HuH-7 (cell line): ENCODE results near the gene PKP2.

Experiments used
- DNase-seq: peaks from one replicate; pipeline ENCODE4 v3.0.0; 2011; ENCODE audit warnings: low spot score

The PKP2 gene

DNA sequence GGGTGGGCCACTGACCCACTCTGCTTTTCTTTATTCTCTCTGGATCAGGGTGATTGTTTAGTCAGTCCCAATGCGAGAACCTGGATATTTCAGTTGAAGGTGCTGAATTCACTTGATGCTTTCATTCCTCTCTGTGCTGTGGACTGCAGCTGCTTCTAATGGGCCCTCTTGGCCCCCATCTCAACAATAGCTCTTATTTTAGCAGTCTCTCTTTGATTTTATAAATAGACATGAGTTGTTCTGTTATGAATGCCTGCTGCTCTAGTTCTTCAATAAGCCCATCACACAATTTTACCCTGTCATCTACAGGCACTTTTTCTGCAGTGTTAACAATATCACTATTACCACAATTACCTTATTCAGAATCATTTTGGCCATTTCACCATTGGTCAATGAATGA, 86.7 kb downstream of the PKP2 start:
- DNase-seq: no peak

DNA sequence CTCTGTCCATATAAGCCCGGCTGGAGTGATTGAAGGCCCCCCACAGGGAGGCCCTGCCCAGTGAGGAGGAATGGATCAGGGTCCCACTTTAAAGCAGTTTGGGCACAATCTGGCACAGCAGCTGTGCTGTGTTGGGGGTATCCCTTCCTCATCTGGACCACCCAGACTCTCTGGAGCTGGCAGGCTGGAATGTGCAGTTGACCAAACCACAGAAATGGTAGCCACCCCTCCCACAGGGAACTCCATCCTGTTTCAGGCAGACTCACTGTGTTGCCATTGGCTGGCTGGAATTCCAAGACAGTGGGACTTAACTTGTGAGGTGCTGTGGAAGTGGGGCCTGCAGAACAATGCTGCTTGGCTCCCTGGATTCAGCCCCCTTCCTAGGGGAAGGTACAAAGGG, 87.4 kb downstream of the PKP2 start:
- no peak for DNase-seq

DNA sequence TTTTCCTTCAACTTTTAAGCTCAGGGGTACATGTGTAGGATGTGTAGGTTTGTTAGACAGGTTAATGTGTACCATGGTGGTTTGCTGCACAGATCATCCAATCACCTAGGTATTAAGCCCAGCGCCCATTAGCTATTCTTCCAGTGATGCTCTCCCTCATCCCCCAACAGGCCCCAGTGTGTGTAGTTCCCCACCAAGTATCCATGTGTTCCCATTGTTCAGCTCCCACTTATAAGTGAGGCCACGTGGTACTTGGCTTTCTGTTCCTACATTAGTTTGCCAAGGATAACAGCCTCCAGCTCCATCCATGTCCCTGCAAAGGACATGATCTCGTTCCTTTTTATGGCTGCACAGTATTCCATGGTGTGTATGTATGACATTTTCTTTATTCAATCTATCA, 92.3 kb downstream of the PKP2 start:
- DNase-seq: no peak

- DNase-seq: no peak
Measured at GRCh38 chr12:32801269-32801980, 95.2 kb downstream of the PKP2 start.

DNA sequence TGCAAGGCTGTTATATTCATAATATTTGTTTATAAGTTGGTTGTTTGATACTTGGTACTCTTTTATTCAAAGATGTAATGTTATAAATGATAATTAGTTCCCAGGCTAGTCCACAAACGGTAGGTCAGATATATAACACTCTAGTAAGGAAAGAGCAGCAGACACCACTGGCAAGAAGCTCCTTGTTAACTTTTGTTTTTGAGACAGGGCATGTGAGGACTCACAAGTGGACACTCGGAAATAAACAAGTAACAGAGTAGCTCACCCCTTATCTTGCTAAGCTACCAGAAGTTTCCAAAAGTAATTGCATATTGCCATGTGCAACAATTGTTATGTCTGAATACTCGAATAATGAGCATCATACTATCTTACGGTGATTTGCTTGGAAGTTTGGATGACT, 102.3 kb downstream of the PKP2 start:
- no peak for DNase-seq

- no peak for DNase-seq
Measured at GRCh38 chr12:32789916-32790315, 106.7 kb downstream of the PKP2 start.

DNA sequence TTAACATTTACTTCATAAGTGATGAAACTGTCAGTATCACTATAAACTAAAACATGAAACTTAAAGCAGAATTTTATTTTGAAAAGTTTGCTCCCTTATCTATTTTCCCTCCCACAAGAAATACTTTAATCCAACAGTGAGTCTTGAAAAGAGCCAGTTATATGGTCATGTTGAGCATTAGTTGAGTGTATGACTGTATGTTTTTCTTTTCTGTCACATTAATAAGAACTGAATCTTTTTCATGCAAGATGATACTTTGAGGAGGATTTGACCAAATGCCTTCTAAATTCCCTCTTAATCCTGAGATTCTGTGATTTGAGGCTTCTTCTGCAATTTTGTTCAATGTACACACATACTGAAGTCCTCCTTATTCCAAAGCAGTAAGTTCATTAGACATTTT, 107.1 kb downstream of the PKP2 start:
- no peak for DNase-seq

- no peak for DNase-seq
Measured at GRCh38 chr12:32788405-32788804, 108.2 kb downstream of the PKP2 start.

DNA sequence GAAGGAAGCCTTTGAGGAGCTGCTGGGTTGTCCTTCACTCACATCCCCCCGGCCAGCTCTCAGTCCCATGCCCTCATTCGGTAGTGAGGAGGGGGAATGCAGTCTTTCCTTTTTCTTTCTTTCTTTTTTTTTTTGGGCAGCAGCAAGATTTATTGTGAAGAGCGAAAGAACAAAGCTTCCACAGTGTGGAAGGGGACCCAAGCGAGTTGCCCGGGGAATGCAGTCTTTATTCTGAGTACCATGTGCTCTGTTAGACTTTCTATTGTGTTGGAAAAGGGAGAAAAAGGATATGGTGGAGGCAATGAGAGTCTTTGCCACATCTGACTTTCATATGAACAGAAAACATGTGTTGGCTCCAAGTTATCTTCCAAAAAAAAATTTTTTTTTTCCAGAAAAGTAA, 111.0 kb downstream of the PKP2 start:
- no peak for DNase-seq

DNA sequence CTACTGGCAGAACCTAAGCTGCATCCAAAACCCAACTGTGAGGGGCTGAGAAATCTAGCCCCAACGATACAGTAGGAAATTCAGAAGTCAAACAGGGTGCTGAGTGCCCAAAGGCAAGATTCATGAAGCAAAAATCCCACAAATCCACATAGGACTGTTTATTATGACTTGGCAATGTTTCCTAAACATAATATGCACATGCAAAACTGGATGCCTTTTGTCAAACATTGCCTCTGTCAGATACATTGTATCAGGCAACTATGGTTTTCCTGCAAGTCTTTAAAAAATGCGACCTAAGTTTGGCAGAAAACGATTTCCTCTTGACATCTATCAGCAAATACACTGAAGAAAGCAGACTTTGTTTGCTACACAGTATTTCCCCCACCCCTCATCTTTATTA, 113.5 kb downstream of the PKP2 start:
- no peak for DNase-seq

GRCh38 chr12:32780071-32780470, 116.5 kb downstream of the PKP2 start:
- no peak for DNase-seq

DNA sequence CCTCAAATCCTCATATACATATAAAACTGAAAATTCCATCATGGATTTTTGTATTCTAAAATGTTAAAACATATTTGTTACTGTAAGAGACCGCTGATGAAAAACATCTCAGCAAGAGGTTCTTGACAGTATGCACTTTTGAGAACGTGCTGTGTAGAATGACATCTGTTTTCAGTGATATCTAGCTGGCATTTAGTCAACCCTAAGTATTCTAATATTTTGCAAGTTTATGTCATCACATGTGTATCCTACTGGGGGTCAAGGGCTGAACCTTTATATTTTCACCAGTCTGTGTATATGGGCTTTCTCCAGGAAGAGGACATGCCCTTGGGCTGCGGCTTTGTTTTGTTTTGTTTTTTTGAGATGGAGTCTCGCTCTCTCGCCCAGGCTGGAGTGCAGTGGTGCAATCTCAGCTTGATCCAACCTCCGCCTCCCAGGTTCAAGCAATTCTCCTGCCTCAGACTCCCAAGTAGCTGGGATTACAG, 118.8 kb downstream of the PKP2 start:
- DNase-seq: no peak

GRCh38 chr12:32777159-32777558, 119.4 kb downstream of the PKP2 start:
- no peak for DNase-seq

DNA sequence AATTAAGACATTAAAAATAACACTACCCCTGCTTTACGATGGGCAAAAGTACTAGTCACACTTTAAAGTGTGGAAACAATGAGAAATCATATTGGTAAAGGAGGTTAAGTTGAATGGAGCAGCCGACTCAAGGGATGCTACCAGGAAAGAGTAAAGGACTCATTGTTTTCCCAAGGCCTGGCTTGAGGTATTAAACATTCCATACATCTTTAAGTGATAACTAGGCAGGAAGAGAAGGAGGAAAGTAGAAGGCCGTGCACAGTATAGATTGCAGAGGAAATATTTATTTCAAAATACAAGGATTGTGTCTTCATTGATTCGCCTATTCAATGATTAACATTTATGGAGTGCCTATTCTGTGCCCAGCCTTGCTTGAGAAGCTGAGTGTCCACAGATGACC, 120.3 kb downstream of the PKP2 start:
- no peak for DNase-seq

- no peak for DNase-seq
Measured at GRCh38 chr12:32773691-32774090, 122.9 kb downstream of the PKP2 start.

GRCh38 chr12:32770141-32770540, 126.4 kb downstream of the PKP2 start:
- DNase-seq: no peak

DNA sequence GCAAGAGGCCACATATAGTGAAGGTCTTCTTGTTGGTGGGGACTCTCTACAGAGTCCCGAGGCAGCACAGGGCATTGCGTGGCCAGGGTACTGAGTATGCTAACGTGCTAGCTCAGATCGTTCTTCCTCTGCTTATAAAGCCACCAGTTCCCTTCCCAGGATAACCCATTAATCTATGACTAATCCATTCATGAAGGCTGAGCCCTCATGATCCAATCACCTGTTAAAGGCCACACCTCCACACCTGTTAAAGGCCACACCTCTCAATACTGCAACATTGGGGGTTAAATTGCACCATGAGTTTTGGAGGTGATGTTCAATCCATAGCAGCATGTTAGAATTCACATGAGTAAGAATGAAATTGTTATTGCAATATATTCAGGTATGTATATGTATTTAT, 128.1 kb downstream of the PKP2 start:
- DNase-seq: no peak

DNA sequence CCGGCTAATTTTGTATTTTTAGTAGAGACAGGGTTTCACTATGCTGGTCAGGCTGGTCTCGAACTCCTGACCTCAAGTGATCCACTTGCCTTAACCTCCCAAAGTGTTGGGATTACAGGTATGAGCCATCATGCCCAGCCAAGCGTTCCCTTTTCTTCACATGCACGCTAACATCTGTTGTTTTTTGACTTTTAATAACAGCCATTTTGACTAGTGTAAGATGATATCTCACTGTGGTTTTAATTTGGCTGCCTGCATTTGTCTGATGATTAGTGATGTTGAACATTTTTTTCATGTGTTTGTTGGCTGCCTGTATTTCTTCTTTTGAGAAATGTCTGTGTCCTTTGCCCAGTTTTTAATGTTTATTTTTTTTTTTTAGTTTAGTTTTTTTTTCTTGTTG, 130.7 kb downstream of the PKP2 start:
- no peak for DNase-seq

DNA sequence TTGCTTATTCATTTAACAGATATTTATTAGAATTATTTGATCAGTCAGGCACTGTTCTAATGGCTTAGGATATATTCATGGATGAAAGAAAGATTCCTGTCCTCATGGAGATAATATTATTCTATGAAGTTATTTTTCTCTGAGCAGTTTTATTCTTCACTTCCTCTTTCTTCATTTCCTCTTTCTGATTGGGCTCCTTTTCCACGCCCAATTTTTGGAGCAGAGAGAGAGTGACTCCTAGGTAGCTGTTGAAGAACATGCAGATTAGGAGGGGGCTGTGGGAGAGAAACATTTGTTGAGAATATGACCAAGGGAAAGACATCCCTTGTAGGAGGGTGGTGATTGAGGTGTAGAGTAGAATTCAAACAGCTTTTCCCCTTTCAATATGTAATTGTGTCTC, 134.9 kb downstream of the PKP2 start:
- no peak for DNase-seq

DNA sequence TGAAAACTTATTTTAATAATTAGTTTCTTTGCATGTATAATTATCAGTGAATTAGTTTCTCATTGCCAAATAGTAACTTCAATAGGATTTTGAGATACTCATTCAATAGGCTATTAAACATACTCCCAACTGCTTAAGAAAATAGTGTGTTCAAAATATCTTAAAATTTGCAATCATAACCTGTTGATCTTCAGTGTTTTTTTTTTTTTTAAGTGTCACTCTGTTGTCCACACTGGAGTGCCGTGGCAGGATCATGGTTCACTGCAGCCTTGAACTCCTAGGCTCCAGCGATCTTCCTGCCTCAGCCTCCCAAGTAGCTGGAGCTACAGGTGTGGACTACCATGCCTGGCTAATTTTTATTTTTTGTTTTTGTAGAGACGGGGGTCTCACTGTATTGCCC, 139.4 kb downstream of the PKP2 start:
- DNase-seq: no peak

- DNase-seq: no peak
Measured at GRCh38 chr12:32756476-32757066, 140.0 kb downstream of the PKP2 start.

- peak; percentile 85 for DNase-seq
Measured at GRCh38 chr12:32755654-32756475, 140.7 kb downstream of the PKP2 start, which contains the start of gene YARS2. Gene YARS2, minus strand, starts transcription at chr12:32755897. Its CDS starts 23 bp downstream, at chr12:32755874.

- DNase-seq: peak; percentile 90
Measured at GRCh38 chr12:32755051-32755653, 141.4 kb downstream of the PKP2 start.
